Esophagus muscularis mucosa (tissue), 4 donors: Measurements from ENCODE around the gene CPED1. TPM values are rescaled to one million over a fixed set of nuclear protein-coding genes. Genes with fewer than 3 reads are reported as not detected.
A peak's percentile ranks its signal among the peaks of the same experiment; 100 is the strongest.

Experiments used
- DNase-seq: peaks from one replicate; pipeline ENCODE4 v3.0.0-alpha.2; 2017; ENCODE audit errors: extremely low spot score
- H3K27ac ChIP-seq, 4 donors: fragments of 200-600 bp; sonication (generic); replicated peaks in 1 of 4; 1 replicate in 3 of 4; 2 replicates in 1 of 4; pipeline ENCODE4 v1.5.1; 2016 to 2019; ENCODE audit warnings: mild to moderate bottlenecking in 1 of 4
- H3K27me3 ChIP-seq, 4 donors: fragments of 200-600 bp; sonication (generic); one replicate each; pipeline versions ENCODE4 v1.5.1 to v1.6.0; 2016 to 2019
- H3K36me3 ChIP-seq, 4 donors: fragments of 200-600 bp; sonication (generic); one replicate each; pipeline ENCODE4 v1.5.1; 2016 to 2019
- H3K4me1 ChIP-seq, 4 donors: fragments of 200-600 bp; sonication (generic); one replicate each; pipeline ENCODE4 v1.5.1; 2016 to 2019
- H3K4me3 ChIP-seq, 4 donors: fragments of 200-600 bp; sonication (generic); 1 replicate in 2 of 4; 2 replicates in 2 of 4; pipeline ENCODE4 v1.5.1; 2016 to 2019; ENCODE audit warnings: mild to moderate bottlenecking in 4 of 4, moderate library complexity in 1 of 4
- H3K9me3 ChIP-seq, 4 donors: fragments of 200-600 bp; sonication (generic); 1 replicate in 3 of 4; 2 replicates in 1 of 4; pipeline ENCODE4 v1.5.1; 2016 to 2019
- CTCF ChIP-seq, 3 experiments: fragments of 200-600 bp in 2 of 3; fragments of 450-650 bp in 1 of 3; sonication (generic) in 2 of 3; IDR thresholded peaks; one replicate each; pipeline ENCODE4 v1.5.1; 2017 to 2019; ENCODE audit warnings: antibody characterized with exemption in 3 of 3, mild to moderate bottlenecking in 2 of 3, moderate library complexity in 1 of 3
- EP300 ChIP-seq: sonication (generic); formaldehyde crosslinking; IDR thresholded peaks from one replicate; pipeline ENCODE4 v1.6.1; 2017; ENCODE audit warnings: antibody characterized with exemption
- POLR2A ChIP-seq: fragments of 450-650 bp; IDR thresholded peaks from one replicate; pipeline ENCODE4 v1.6.1; 2017; ENCODE audit warnings: antibody characterized with exemption, moderate library complexity, mild to moderate bottlenecking, low read depth
- POLR2AphosphoS5 ChIP-seq, 2 donors: sonication (generic); formaldehyde crosslinking; IDR thresholded peaks; one replicate each; pipeline ENCODE4 v1.6.1; 2017; ENCODE audit warnings: antibody characterized with exemption in 2 of 2
- WGBS: methylation state at CpG from one replicate; pipeline ENCODE4 v1.1.5; 2018; 5-methylcytosine and 5-hydroxymethylcytosine counted together
- intact Hi-C: fragments of 100-400 bp; cut with DNase I; formaldehyde crosslinking; loops from one replicate; pipeline ENCODE4 v1.15.1; 2023
- total RNA-seq, 4 donors: library from RNA; depleted of rRNA; stranded (reverse); fragments of >200 nt; gene quantifications; one replicate each; pipeline versions ENCODE4 v1.1.0 to v1.2.1, GENCODE V29; 2016

CPED1 gene
- total RNA-seq, 4 donors from 2014 or later: 28.1 to 81.8 (median 32.0) TPM

- Histone ChIP-seq H3K27me3 (no peaks in the 10 kb centered on the region), H3K9me3 (no peaks in the 10 kb centered on the region), H3K4me1 (peaks cover 38 to 57% (median 52%) of the 10 kb centered on the region in 4 donors), H3K4me3 (no peak overlapping the region), H3K27ac (peak overlapping the region; percentile 64 to 79 (median 78)), H3K36me3 (no peaks in the 10 kb centered on the region)
- TF ChIP-seq CTCF (IDR thresholded peaks at IDR 0.05): no peak
- TF ChIP-seq POLR2A: no peak
- TF ChIP-seq EP300: no peak
- no peak for TF ChIP-seq POLR2AphosphoS5 (IDR thresholded peaks at IDR 0.05)
- no peak for DNase-seq
- WGBS: 24% methylated on average over 2 of the region's 2 CpGs
- intact Hi-C loops: no loop called here
Measured at GRCh38 chr7:121084256-121084655, 95.7 kb downstream of the CPED1 start.

- 37% methylated on average over 4 of the region's 5 CpGs for WGBS
- Histone ChIP-seq H3K4me3 (peak overlapping the region in 1 of 4 donors; percentile 21), H3K4me1 (peaks cover 38 to 56% (median 51%) of the 10 kb centered on the region in 4 donors), H3K9me3 (no peaks in the 10 kb centered on the region), H3K27ac (peak overlapping the region; percentile 64 to 79 (median 78)), H3K27me3 (no peaks in the 10 kb centered on the region), H3K36me3 (no peaks in the 10 kb centered on the region)
- TF ChIP-seq POLR2AphosphoS5 (IDR thresholded peaks at IDR 0.05) (peak in 1 of 2 donors; percentile 62), CTCF (IDR thresholded peaks at IDR 0.05) (no peak)
- intact Hi-C loops: no loop called here
- no peak for DNase-seq
Measured at GRCh38 chr7:121084748-121085336, 96.3 kb downstream of the CPED1 start.

GRCh38 chr7:121085922-121086321 is 97.4 kb downstream of the CPED1 start:
- DNase-seq: no peak
- Histone ChIP-seq H3K27me3 (no peaks in the 10 kb centered on the region), H3K4me1 (peaks cover 38 to 56% (median 51%) of the 10 kb centered on the region in 4 donors), H3K36me3 (no peaks in the 10 kb centered on the region), H3K4me3 (peak overlapping the region in 2 of 4 donors; percentile 11 to 12), H3K27ac (peak overlapping the region; percentile 64 to 79 (median 78)), H3K9me3 (no peaks in the 10 kb centered on the region)
- intact Hi-C loops: no loop called here
- TF ChIP-seq POLR2A (no peak), POLR2AphosphoS5 (IDR thresholded peaks at IDR 0.05) (peak in 1 of 2 donors; percentile 45), CTCF (IDR thresholded peaks at IDR 0.05) (no peak), EP300 (no peak)
- WGBS: 23% methylated on average over 3 of the region's 3 CpGs

- TF ChIP-seq CTCF (IDR thresholded peaks at IDR 0.05): no peak
- no peak for TF ChIP-seq EP300
- no peak for TF ChIP-seq POLR2A
- TF ChIP-seq POLR2AphosphoS5 (IDR thresholded peaks at IDR 0.05): no peak
- no peaks in the 10 kb centered on the region for H3K9me3 ChIP-seq
- no peak overlapping the region for H3K27ac ChIP-seq
- no peak overlapping the region for H3K4me3 ChIP-seq
- intact Hi-C loops: no loop called here
- H3K27me3 ChIP-seq: no peaks in the 10 kb centered on the region
- no peaks in the 10 kb centered on the region for H3K36me3 ChIP-seq
- no peak for DNase-seq
- H3K4me1 ChIP-seq: peaks cover 27 to 36% (median 32%) of the 10 kb centered on the region in 4 donors
Measured at GRCh38 chr7:121088870-121089269, 100.4 kb downstream of the CPED1 start.

GRCh38 chr7:121094829-121095228 is 106.3 kb downstream of the CPED1 start:
- WGBS: 66% methylated on average over 2 of the region's 2 CpGs
- Histone ChIP-seq H3K27me3 (no peaks in the 10 kb centered on the region), H3K9me3 (no peaks in the 10 kb centered on the region), H3K27ac (no peak overlapping the region), H3K4me3 (no peak overlapping the region), H3K36me3 (peaks cover 0 to 5% (median 1%) of the 10 kb centered on the region in 4 donors), H3K4me1 (peaks cover 0 to 7% (median 0%) of the 10 kb centered on the region in 4 donors)
- no peak for TF ChIP-seq POLR2A
- TF ChIP-seq POLR2AphosphoS5 (IDR thresholded peaks at IDR 0.05): no peak
- TF ChIP-seq EP300: no peak
- no peak for TF ChIP-seq CTCF (IDR thresholded peaks at IDR 0.05)
- intact Hi-C loops: no loop called here
- no peak for DNase-seq
